GM12801 (cell line): Measurements from ENCODE around the gene ABCA4.

Experiments used
- CTCF ChIP-seq: IDR thresholded peaks from one replicate; pipeline ENCODE4 v1.5.1; 2011; ENCODE audit warnings: control low read depth; ENCODE audit not compliant: insufficient read length; ENCODE audit errors: extremely low read depth

Gene ABCA4

GRCh38 chr1:94113589-94114226 lies 7.2 kb downstream of the ABCA4 start:
- TF ChIP-seq CTCF: no peak

GRCh38 chr1:94111879-94112278 lies 9.1 kb downstream of the ABCA4 start:
- no peak for TF ChIP-seq CTCF

- TF ChIP-seq CTCF: no peak
These were observed 9.8 kb downstream of the ABCA4 start for GRCh38 chr1:94110946-94111740.

- no peak for TF ChIP-seq CTCF
These were observed 10.8 kb downstream of the ABCA4 start for GRCh38 chr1:94110021-94110761.

GRCh38 chr1:94109478-94109877 lies 11.5 kb downstream of the ABCA4 start:
- no peak for TF ChIP-seq CTCF

- no peak for TF ChIP-seq CTCF
These were observed 13.8 kb downstream of the ABCA4 start for GRCh38 chr1:94107141-94107540.

- no peak for TF ChIP-seq CTCF
These were observed 14.2 kb downstream of the ABCA4 start for GRCh38 chr1:94106716-94107115.
